Psoas muscle (tissue), 8 donors: ENCODE results near the gene HDAC2. TPM values are rescaled to one million over a fixed set of nuclear protein-coding genes. Genes with fewer than 3 reads are reported as not detected.

Source experiments
- ATAC-seq, 4 donors: fragments of 200-7000 bp; cut with Tn5 transposase; one replicate each; pipeline ENCODE4 v1.9.1; 2020; ENCODE audit warnings: moderate library complexity in 3 of 4, mild to moderate bottlenecking in 2 of 4
- DNase-seq, 2 donors: peaks; one replicate each; pipeline ENCODE4 v3.0.0-alpha.2; 2020
- H3K27ac ChIP-seq: fragments of 200-600 bp; one replicate; pipeline ENCODE4 v1.8.0; 2022
- H3K27me3 ChIP-seq, 3 donors: fragments of 200-600 bp in 1 of 3; one replicate each; pipeline versions ENCODE4 v1.6.1 to v1.8.0; 2013 to 2022; ENCODE audit warnings: low read length in 2 of 3, mild to moderate bottlenecking in 2 of 3, moderate library complexity in 1 of 3; ENCODE audit not compliant: insufficient read depth in 3 of 3
- H3K36me3 ChIP-seq, 2 donors: fragments of 200-600 bp in 1 of 2; one replicate each; pipeline versions ENCODE4 v1.6.1 to v1.8.0; 2013 to 2022; ENCODE audit warnings: low read depth in 1 of 2, mild to moderate bottlenecking in 1 of 2, moderate library complexity in 1 of 2; ENCODE audit not compliant: insufficient read depth in 1 of 2
- H3K4me1 ChIP-seq: fragments of 200-600 bp; one replicate; pipeline ENCODE4 v1.8.0; 2022
- H3K4me3 ChIP-seq: fragments of 200-600 bp; one replicate; pipeline ENCODE4 v1.8.0; 2022; ENCODE audit warnings: mild to moderate bottlenecking
- H3K9me3 ChIP-seq: fragments of 200-600 bp; one replicate; pipeline ENCODE4 v1.8.0; 2022
- WGBS, 3 donors: extraction: QIAGEN DNeasy Blood & Tissue Kit; methylation state at CpG; one replicate each; pipeline versions ENCODE4 v1.1.6 to v1.1.7; 2013; 5-methylcytosine and 5-hydroxymethylcytosine counted together
- intact Hi-C, 2 donors: fragments of 100-400 bp; cut with DNase I; formaldehyde crosslinking; loops; one replicate each; pipeline versions ENCODE4 v1.11.0 to v1.14.2; 2022
- polyA plus RNA-seq, 3 donors: library from polyadenylated mRNA; stranded (reverse); fragments of 200-250 nt; gene quantifications; one replicate each; pipeline ENCODE4 v1.2.3, GENCODE V29; 2013
- total RNA-seq, 4 donors: library from RNA; stranded (reverse); fragmentation: NEBNext Ultra II Directional in 2 of 4; extraction: Animal tissue kit (Norgen Biotek cat#: 25700) in 2 of 4; gene quantifications; one replicate each; pipeline versions ENCODE4 v1.2.1 to v1.2.4, GENCODE V29; 2021 to 2023
- TF ChIP-seq, protein P1 (sequence below): fragments of 200-600 bp; IDR thresholded peaks from one replicate; pipeline ENCODE4 v1.8.0; 2022; ENCODE audit warnings: antibody characterized with exemption
- donor health status: healthy with polysubstance abuse.
- donor health status: DM: no; HTN: no; CAD: no; lungs with moderate emphysema.
- donor health status: Bipolar disorder and iron deficiency.
- donor health status: healthy.
- donor health status: DM: yes; HTN: yes; CAD: no.
- donor health status: DM: no; HTN: no; CAD: no.
- donor health status: DM: no; HTN: no; CAD: no.
- donor health status: DM: yes; HTN: yes; CAD: no.

HDAC2 gene
- total and polyA plus RNA-seq, 7 donors = 39.6 to 74.1 (median 53.3) TPM

DNA sequence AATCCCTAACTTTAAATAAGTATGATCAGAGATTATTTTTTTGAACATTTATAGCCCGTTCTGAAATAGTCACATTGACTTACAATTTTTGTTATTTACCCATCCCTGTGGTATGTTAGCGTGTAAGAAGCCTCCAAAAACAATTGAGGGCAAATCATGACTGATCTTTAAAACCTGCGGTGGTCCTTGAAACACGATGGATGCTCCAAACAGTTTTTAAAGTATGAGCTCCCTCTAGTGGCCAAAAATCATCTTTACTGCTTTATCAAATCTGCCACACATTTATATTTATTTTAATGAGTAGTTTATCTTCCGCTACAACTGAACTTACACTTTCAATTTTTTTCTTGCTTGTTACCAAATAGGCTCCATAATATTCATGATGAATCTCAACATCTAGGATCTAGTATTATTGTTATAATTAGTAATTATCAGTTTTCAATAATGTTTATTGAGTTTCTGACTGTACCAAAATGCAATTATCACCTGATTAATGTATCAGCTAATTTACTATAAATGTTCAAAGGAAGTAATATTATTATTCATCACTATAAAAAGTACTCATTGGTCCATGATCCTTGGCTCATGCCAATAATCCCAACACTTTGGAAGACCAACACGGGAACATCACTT, 61.6 kb downstream of the HDAC2 start:
- ATAC-seq (peak in 2 of 4 donors; percentile 42 to 70), DNase-seq (no peak)
- no peak overlapping the region for H3K4me3 ChIP-seq
- H3K4me1 ChIP-seq = no peaks in the 10 kb centered on the region
- intact Hi-C loops = loop anchor here (2.0 to 10.0 kb wide), 3 partner anchors 1127 to 1725 kb away; no protein-coding TSS in a partner anchor
- 18 to 22% (median 18%) methylated on average over 6 of the region's 6 CpGs for WGBS, 3 donors
- H3K27me3 ChIP-seq = no peaks in the 10 kb centered on the region
- no peaks in the 10 kb centered on the region for H3K9me3 ChIP-seq
- TF ChIP-seq, protein P1, sequence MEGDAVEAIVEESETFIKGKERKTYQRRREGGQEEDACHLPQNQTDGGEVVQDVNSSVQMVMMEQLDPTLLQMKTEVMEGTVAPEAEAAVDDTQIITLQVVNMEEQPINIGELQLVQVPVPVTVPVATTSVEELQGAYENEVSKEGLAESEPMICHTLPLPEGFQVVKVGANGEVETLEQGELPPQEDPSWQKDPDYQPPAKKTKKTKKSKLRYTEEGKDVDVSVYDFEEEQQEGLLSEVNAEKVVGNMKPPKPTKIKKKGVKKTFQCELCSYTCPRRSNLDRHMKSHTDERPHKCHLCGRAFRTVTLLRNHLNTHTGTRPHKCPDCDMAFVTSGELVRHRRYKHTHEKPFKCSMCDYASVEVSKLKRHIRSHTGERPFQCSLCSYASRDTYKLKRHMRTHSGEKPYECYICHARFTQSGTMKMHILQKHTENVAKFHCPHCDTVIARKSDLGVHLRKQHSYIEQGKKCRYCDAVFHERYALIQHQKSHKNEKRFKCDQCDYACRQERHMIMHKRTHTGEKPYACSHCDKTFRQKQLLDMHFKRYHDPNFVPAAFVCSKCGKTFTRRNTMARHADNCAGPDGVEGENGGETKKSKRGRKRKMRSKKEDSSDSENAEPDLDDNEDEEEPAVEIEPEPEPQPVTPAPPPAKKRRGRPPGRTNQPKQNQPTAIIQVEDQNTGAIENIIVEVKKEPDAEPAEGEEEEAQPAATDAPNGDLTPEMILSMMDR = peak; percentile 76
- no peaks in the 10 kb centered on the region for H3K36me3 ChIP-seq
- no peak overlapping the region for H3K27ac ChIP-seq

DNA sequence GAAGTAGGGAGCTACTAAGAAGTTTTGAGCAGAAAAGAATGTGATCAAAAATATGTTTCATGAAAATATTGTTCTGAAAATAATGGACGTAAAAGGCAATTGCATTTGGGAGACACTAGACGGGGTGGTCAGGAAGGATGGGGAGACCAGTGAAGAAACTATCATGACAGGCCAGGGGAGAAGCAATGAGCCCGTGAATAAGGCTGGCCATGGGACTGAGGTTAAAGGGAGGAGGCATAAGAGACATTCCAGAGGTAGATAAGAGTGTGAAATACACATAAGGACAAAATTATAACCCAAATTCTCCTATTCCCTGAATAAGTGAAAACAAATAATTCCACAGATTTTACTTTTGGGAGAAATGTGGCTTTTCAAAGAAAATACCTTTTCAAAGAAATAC, 62.1 kb downstream of the HDAC2 start:
- intact Hi-C loops = loop anchor here (2.0 to 10.0 kb wide), 3 partner anchors 1126 to 1724 kb away; no protein-coding TSS in a partner anchor
- no peaks in the 10 kb centered on the region for H3K4me1 ChIP-seq
- H3K27me3 ChIP-seq = no peaks in the 10 kb centered on the region
- H3K4me3 ChIP-seq = no peak overlapping the region
- no peaks in the 10 kb centered on the region for H3K36me3 ChIP-seq
- DNase-seq (no peak), ATAC-seq (no peak)
- no peaks in the 10 kb centered on the region for H3K9me3 ChIP-seq
- H3K27ac ChIP-seq = no peak overlapping the region
- WGBS, 3 donors = 60 to 72% (median 68%) methylated on average over 3 of the region's 3 CpGs
- TF ChIP-seq, protein P1 = no peak

GRCh38 chr6:113907102-113907815, 63.7 kb downstream of the HDAC2 start:
- ATAC-seq (no peak), DNase-seq (no peak)
- no peaks in the 10 kb centered on the region for H3K36me3 ChIP-seq
- TF ChIP-seq, protein P1 = no peak
- no peak overlapping the region for H3K27ac ChIP-seq
- WGBS, 3 donors = 84 to 87% (median 84%) methylated on average over 6 of the region's 6 CpGs
- no peaks in the 10 kb centered on the region for H3K4me1 ChIP-seq
- H3K4me3 ChIP-seq = no peak overlapping the region
- H3K27me3 ChIP-seq = no peaks in the 10 kb centered on the region
- no peaks in the 10 kb centered on the region for H3K9me3 ChIP-seq
- intact Hi-C loops = loop anchor here (5.0 to 10.0 kb wide), 2 partner anchors 1125 to 1722 kb away; no protein-coding TSS in a partner anchor

- Histone ChIP-seq H3K27ac (peak overlapping the region; percentile 27), H3K4me3 (no peak overlapping the region), H3K4me1 (no peaks in the 10 kb centered on the region), H3K36me3 (no peaks in the 10 kb centered on the region), H3K9me3 (no peaks in the 10 kb centered on the region), H3K27me3 (no peaks in the 10 kb centered on the region)
- intact Hi-C loops = loop anchor here in 1 of 2 donors (10.0 kb wide), 1 partner anchor 1719 kb away; no protein-coding TSS in a partner anchor
- ATAC-seq (peak in 2 of 4 donors; percentile 27 to 51), DNase-seq (no peak)
- TF ChIP-seq, protein P1 = no peak
- 22 to 33% (median 28%) methylated on average over 9 of the region's 9 CpGs for WGBS, 3 donors
Measured at GRCh38 chr6:113903666-113904330, 67.2 kb downstream of the HDAC2 start.
